ENCODE measurements around the gene TEX2.

- TF ChIP-seq EZH2 (IDR thresholded peaks at IDR 0.05; ENCODE audit: insufficient read depth, poor library complexity, severe bottlenecking) = no peak
- TF ChIP-seq EZH2phosphoT487 (IDR thresholded peaks at IDR 0.05; ENCODE audit: insufficient read depth, low read depth) = no peak
These were observed 9.6 kb downstream of the TEX2 start for GRCh38 chr17:64253470-64253869.

Data from GM23248 (cell line).